ENCODE measurements around the gene ESRRA. TPM values are rescaled to one million over a fixed set of nuclear protein-coding genes. Genes with fewer than 3 reads are reported as not detected.

Gene ESRRA
- total and polyA plus RNA-seq, 2 of the 4 experiments (the other 2 are of a cell fraction): 10.2 to 15.0 TPM

GRCh38 chr11:64314805-64315561 is 9.7 kb downstream of the ESRRA start:
- in situ Hi-C loops (cut with MboI; ENCODE audit: low sequenced_read_pairs): no loop called here
- no peak for ATAC-seq (ENCODE audit: low read depth)

More at GRCh38 chr11:64314805-64315561, 9.7 kb downstream of the ESRRA start:
- Histone ChIP-seq H2AK5ac (ENCODE audit: low read depth, low read length) (no peak overlapping the region), H3K9ac (ENCODE audit: low read depth, low read length) (no peak overlapping the region), H4K91ac (ENCODE audit: insufficient read depth, low read depth, low read length) (no peak overlapping the region), H2BK20ac (ENCODE audit: low read depth, low read length) (no peak overlapping the region), H2AFZ (replicated peaks; ENCODE audit: low read length, poor library complexity) (no peak overlapping the region), H3K27ac (ENCODE audit: insufficient read depth, low read length) (no peak overlapping the region), H3K9me3 (ENCODE audit: control insufficient read depth, insufficient read depth, low read length) (no peaks in the 10 kb centered on the region), H3K23ac (ENCODE audit: low read depth, low read length) (no peak overlapping the region), H3K14ac (replicated peaks; ENCODE audit: low read depth, low read length) (no peak overlapping the region), H3K27me3 (ENCODE audit: control insufficient read depth, insufficient read depth, low read length) (no peaks in the 10 kb centered on the region), H3K36me3 (ENCODE audit: control insufficient read depth, insufficient read depth, low read length) (peaks cover 15% of the 10 kb centered on the region; the same call in 1 of the 2 replicates), H3K56ac (ENCODE audit: extremely low read depth, insufficient read depth, low read length) (no peak overlapping the region), H2BK15ac (ENCODE audit: low read depth, low read length) (no peak overlapping the region), H4K5ac (ENCODE audit: low read depth, low read length) (no peak overlapping the region), H3K9me1 (ENCODE audit: insufficient read depth, low read length) (peaks cover 11% of the 10 kb centered on the region), H3K4ac (ENCODE audit: low read depth, low read length) (no peak overlapping the region), H4K20me1 (ENCODE audit: insufficient read depth, low read length) (no peaks in the 10 kb centered on the region), H3K4me3 (ENCODE audit: insufficient read depth, low read depth, low read length) (no peak overlapping the region), H2AK9ac (replicated peaks; ENCODE audit: low read depth, low read length, poor library complexity) (no peak overlapping the region), H3K4me2 (ENCODE audit: low read depth, low read length) (no peak overlapping the region), H3K18ac (ENCODE audit: low read depth, low read length) (no peak overlapping the region), H2BK5ac (ENCODE audit: low read depth, low read length, poor library complexity, severe bottlenecking) (no peak overlapping the region), H2BK120ac (ENCODE audit: low read depth, low read length) (no peak overlapping the region), H3K4me1 (ENCODE audit: control insufficient read depth, insufficient read depth, low read length) (peaks cover 6% of the 10 kb centered on the region), H3K79me1 (ENCODE audit: low read depth in 1 of 2, low read length in 2 of 2) (peaks cover 12 to 39% of the 10 kb centered on the region in 2 experiments), H4K8ac (ENCODE audit: low read depth in 2 of 2, low read length in 2 of 2) (no peak overlapping the region)
- ChIA-PET POLR2A (ENCODE audit: unreplicated experiment) (no interaction called here), CTCF (no interaction called here)
- no peak for DNase-seq
- 95% methylated on average over 13 of the region's 24 CpGs; no CpG with 5 or more reads in 1 of the 2 experiments for WGBS, 2 experiments (ENCODE audit: extremely low coverage in 2 of 2, insufficient read length in 1 of 2)
- no peak for TF ChIP-seq CTCF (conservative IDR thresholded peaks at IDR 0.05; ENCODE audit: low read depth, low read length)
- TF ChIP-seq RCOR1 (IDR thresholded peaks at IDR 0.05; ENCODE audit: insufficient replicate concordance, low read length): no peak
- no peak for TF ChIP-seq FOS (IDR thresholded peaks at IDR 0.05; ENCODE audit: low read depth, low read length)
- TF ChIP-seq BHLHE40 (IDR thresholded peaks at IDR 0.05; ENCODE audit: low read depth, low read length): no peak
- TF ChIP-seq USF2 (IDR thresholded peaks at IDR 0.05; ENCODE audit: low read depth, low read length): no peak
- TF ChIP-seq MXI1 (IDR thresholded peaks at IDR 0.05; ENCODE audit: borderline replicate concordance, low read depth, low read length): no peak
- no peak for TF ChIP-seq CHD1 (IDR thresholded peaks at IDR 0.05; ENCODE audit: low read depth, low read length)
- no peak for TF ChIP-seq NFE2L2 (IDR thresholded peaks at IDR 0.05; ENCODE audit: low read depth, low read length)
- no peak for TF ChIP-seq MAFK (IDR thresholded peaks at IDR 0.05; ENCODE audit: low read depth, low read length)
- no peak for TF ChIP-seq CEBPB (IDR thresholded peaks at IDR 0.05; ENCODE audit: low read depth, low read length)
- no peak for TF ChIP-seq RAD21 (IDR thresholded peaks at IDR 0.05; ENCODE audit: low read length)
- no peak for TF ChIP-seq SMC3 (IDR thresholded peaks at IDR 0.05; ENCODE audit: low read depth, low read length)
- TF ChIP-seq ELK1 (IDR thresholded peaks at IDR 0.05; ENCODE audit: borderline replicate concordance, low read depth, low read length): no peak
- intact Hi-C loops (cut with micrococcal nuclease) (no loop called here), dilution Hi-C loops (cut with HindIII; ENCODE audit: low sequenced_read_pairs, unreplicated experiment) (no loop called here)
- no TSS peak for BruUV-seq (replicated peaks)

Measured in IMR-90 (cell line).